ENCODE data around the gene NRXN3.

- TF ChIP-seq, protein P1, sequence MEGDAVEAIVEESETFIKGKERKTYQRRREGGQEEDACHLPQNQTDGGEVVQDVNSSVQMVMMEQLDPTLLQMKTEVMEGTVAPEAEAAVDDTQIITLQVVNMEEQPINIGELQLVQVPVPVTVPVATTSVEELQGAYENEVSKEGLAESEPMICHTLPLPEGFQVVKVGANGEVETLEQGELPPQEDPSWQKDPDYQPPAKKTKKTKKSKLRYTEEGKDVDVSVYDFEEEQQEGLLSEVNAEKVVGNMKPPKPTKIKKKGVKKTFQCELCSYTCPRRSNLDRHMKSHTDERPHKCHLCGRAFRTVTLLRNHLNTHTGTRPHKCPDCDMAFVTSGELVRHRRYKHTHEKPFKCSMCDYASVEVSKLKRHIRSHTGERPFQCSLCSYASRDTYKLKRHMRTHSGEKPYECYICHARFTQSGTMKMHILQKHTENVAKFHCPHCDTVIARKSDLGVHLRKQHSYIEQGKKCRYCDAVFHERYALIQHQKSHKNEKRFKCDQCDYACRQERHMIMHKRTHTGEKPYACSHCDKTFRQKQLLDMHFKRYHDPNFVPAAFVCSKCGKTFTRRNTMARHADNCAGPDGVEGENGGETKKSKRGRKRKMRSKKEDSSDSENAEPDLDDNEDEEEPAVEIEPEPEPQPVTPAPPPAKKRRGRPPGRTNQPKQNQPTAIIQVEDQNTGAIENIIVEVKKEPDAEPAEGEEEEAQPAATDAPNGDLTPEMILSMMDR (IDR thresholded peaks at IDR 0.05), result no peak
- TF ChIP-seq EZH2 (IDR thresholded peaks at IDR 0.05), result no peak
These were observed 1734.3 kb downstream of the NRXN3 start for GRCh38 chr14:79904497-79904896.
